RWPE1 (cell line): Measurements from ENCODE around the gene RIOK3.
A peak's percentile ranks its signal among the peaks of the same experiment; 100 is the strongest.
"Not testable (repeated sequence)": the region's sequence is repeated elsewhere in the genome, so short reads cannot be mapped to it uniquely, and the experiment has no call there.

Source experiments
- CTCF ChIA-PET: fragments of 350-600 bp; sonication (Branson Sonifier 250); formaldehyde crosslinking; extraction: SDS; loops from one replicate; lab custom pipeline; 2021; lab: Yijun Ruan, JAX
- POLR2A ChIA-PET: fragments of 400-600 bp; formaldehyde crosslinking; extraction: SDS; loops from one replicate; lab custom pipeline; 2020; ENCODE audit warnings: antibody characterized with exemption; ENCODE audit not compliant: low non-redundant PET; lab: Yijun Ruan, JAX
- DNase-seq: peaks from one replicate; pipeline ENCODE4 v3.0.0; 2012; ENCODE audit warnings: low spot score
- H3K27ac ChIP-seq: fragments of 450-650 bp; 2 replicates; pipeline ENCODE4 v1.5.1; 2017
- CTCF ChIP-seq: fragments of 450-650 bp; conservative IDR thresholded peaks from 2 replicates; pipeline ENCODE4 v1.5.1; 2017; ENCODE audit warnings: low read depth, mild to moderate bottlenecking

Gene RIOK3

GRCh38 chr18:23415515-23415914 is 37.6 kb upstream of the RIOK3 start:
- TF ChIP-seq CTCF = no peak
- no peak for DNase-seq
- ChIA-PET CTCF (interaction anchor here (0.5 kb wide), 1 partner anchor 186 kb away, joined by 3 read pairs; no protein-coding TSS in a partner anchor), POLR2A (no interaction called here)
- no peak overlapping the region for H3K27ac ChIP-seq

GRCh38 chr18:23416298-23416697 is 36.8 kb upstream of the RIOK3 start:
- DNase-seq = no peak
- no peak for TF ChIP-seq CTCF
- H3K27ac ChIP-seq = no peak overlapping the region
- POLR2A ChIA-PET = no interaction called here
- CTCF ChIA-PET = no interaction called here

- H3K27ac ChIP-seq = no peak overlapping the region
- TF ChIP-seq CTCF = no peak
- ChIA-PET CTCF (no interaction called here), POLR2A (no interaction called here)
- no peak for DNase-seq
These were observed 31.8 kb upstream of the RIOK3 start for GRCh38 chr18:23421277-23421676.

GRCh38 chr18:23422751-23423418 is 30.2 kb upstream of the RIOK3 start:
- peak overlapping the region; percentile 74 for H3K27ac ChIP-seq
- no peak for TF ChIP-seq CTCF
- CTCF ChIA-PET = interaction anchor here (0.6 to 1.7 kb wide), 2 partner anchors 11 to 23 kb away, joined by 3 to 4 read pairs; no protein-coding TSS in a partner anchor
- peak; percentile 29 for DNase-seq
- POLR2A ChIA-PET = no interaction called here

- no peak for TF ChIP-seq CTCF
- ChIA-PET CTCF (interaction anchor here (0.7 to 1.7 kb wide), 2 partner anchors 13 to 29 kb away, joined by 3 to 4 read pairs; no protein-coding TSS in a partner anchor), POLR2A (no interaction called here)
- no peak for DNase-seq
- no peak overlapping the region for H3K27ac ChIP-seq
These were observed 28.5 kb upstream of the RIOK3 start for GRCh38 chr18:23424616-23425015.

- no peak for DNase-seq
- no peak for TF ChIP-seq CTCF
- ChIA-PET POLR2A (no interaction called here), CTCF (no interaction called here)
- no peak overlapping the region for H3K27ac ChIP-seq
These were observed 24.3 kb upstream of the RIOK3 start for GRCh38 chr18:23428821-23429220.

GRCh38 chr18:23429538-23429937 is 23.5 kb upstream of the RIOK3 start:
- CTCF ChIA-PET, H3K27ac ChIP-seq: not testable (repeated sequence)

More at GRCh38 chr18:23429538-23429937, 23.5 kb upstream of the RIOK3 start:
- DNase-seq, POLR2A ChIA-PET: not testable (repeated sequence)
